Measurements from ENCODE around the gene FAIM2. TPM values are rescaled to one million over a fixed set of nuclear protein-coding genes. Genes with fewer than 3 reads are reported as not detected.

The FAIM2 gene
- total RNA-seq, 1 experiment from 2014 or later: 0.22 TPM

GRCh38 chr12:49952391-49953055 lies 48.8 kb upstream of the FAIM2 start:
- POLR2A ChIA-PET: no interaction called here
- Mint-ChIP-seq H3K27ac (no peak overlapping the region), H3K36me3 (no peaks in the 10 kb centered on the region), H3K27me3 (ENCODE audit: low read depth) (peaks cover 18% of the 10 kb centered on the region), H3K4me1 (peaks cover 5% of the 10 kb centered on the region), H3K9me3 (no peaks in the 10 kb centered on the region), H3K4me3 (no peak overlapping the region)
- no peak for ATAC-seq
- CTCF ChIA-PET: interaction anchor here (4.1 to 8.2 kb wide), 2 partner anchors 16 to 85 kb away, joined by 17 to 168 read pairs; partner anchors contain the start of gene AQP6
- no peak for DNase-seq (ENCODE audit: low spot score)
- no peak for TF ChIP-seq SMAD4 (CRISPR knock-in tag; IDR thresholded peaks at IDR 0.05)
- TF ChIP-seq IRF1 (CRISPR knock-in tag; IDR thresholded peaks at IDR 0.05): no peak
- no peak for TF ChIP-seq PRDM15 (CRISPR knock-in tag; IDR thresholded peaks at IDR 0.05)
- no peak for TF ChIP-seq FOXK1 (CRISPR knock-in tag; IDR thresholded peaks at IDR 0.05)
- TF ChIP-seq MXD4 (CRISPR knock-in tag; IDR thresholded peaks at IDR 0.05; ENCODE audit: borderline replicate concordance): no peak
- TF ChIP-seq EMX1 (CRISPR knock-in tag; IDR thresholded peaks at IDR 0.05): no peak
- no peak for TF ChIP-seq CBFB (CRISPR knock-in tag; IDR thresholded peaks at IDR 0.05; ENCODE audit: low read depth)
- no peak for TF ChIP-seq ATF1 (CRISPR knock-in tag; IDR thresholded peaks at IDR 0.05)
- TF ChIP-seq NFYB (CRISPR knock-in tag; conservative IDR thresholded peaks at IDR 0.05; ENCODE audit: low read depth): no peak
- no peak for TF ChIP-seq ZNF121 (CRISPR knock-in tag; IDR thresholded peaks at IDR 0.05)
- TF ChIP-seq NFE2L1 (CRISPR knock-in tag; IDR thresholded peaks at IDR 0.05): no peak
- no peak for TF ChIP-seq ATF3 (CRISPR knock-in tag; conservative IDR thresholded peaks at IDR 0.05)
- no peak for TF ChIP-seq JUN (CRISPR knock-in tag; IDR thresholded peaks at IDR 0.05)

GRCh38 chr12:49951411-49952240 lies 47.9 kb upstream of the FAIM2 start:
- POLR2A ChIA-PET: no interaction called here
- TF ChIP-seq ATF1 (CRISPR knock-in tag; IDR thresholded peaks at IDR 0.05) (no peak), ZNF219 (CRISPR knock-in tag; IDR thresholded peaks at IDR 0.05; ENCODE audit: borderline replicate concordance) (no peak), ATF3 (CRISPR knock-in tag; conservative IDR thresholded peaks at IDR 0.05) (no peak), TEAD4 (CRISPR knock-in tag; IDR thresholded peaks at IDR 0.05) (no peak)
- Mint-ChIP-seq H3K36me3 (no peaks in the 10 kb centered on the region), H3K27ac (no peak overlapping the region), H3K4me3 (no peak overlapping the region), H3K27me3 (ENCODE audit: low read depth) (peaks cover 10% of the 10 kb centered on the region), H3K4me1 (peaks cover 11% of the 10 kb centered on the region), H3K9me3 (no peaks in the 10 kb centered on the region)
- CTCF ChIA-PET: interaction anchor here (1.0 to 8.2 kb wide), 2 partner anchors 17 to 20 kb away, joined by 3 to 168 read pairs; partner anchors contain the start of gene AQP6
- DNase-seq (ENCODE audit: low spot score) (no peak), ATAC-seq (no peak)
